GM18870 (cell line): Measurements from ENCODE around the gene G6PC1.
"Not testable (repeated sequence)": the region's sequence is repeated elsewhere in the genome, so short reads cannot be mapped to it uniquely, and the experiment has no call there.

Experiments
- ATAC-seq: cut with Tn5 transposase; IDR thresholded peaks from one replicate; pipeline ENCODE4 v1.9.1; 2021; ENCODE audit warnings: moderate library complexity; ENCODE audit not compliant: unreplicated experiment

G6PC1 gene

DNA sequence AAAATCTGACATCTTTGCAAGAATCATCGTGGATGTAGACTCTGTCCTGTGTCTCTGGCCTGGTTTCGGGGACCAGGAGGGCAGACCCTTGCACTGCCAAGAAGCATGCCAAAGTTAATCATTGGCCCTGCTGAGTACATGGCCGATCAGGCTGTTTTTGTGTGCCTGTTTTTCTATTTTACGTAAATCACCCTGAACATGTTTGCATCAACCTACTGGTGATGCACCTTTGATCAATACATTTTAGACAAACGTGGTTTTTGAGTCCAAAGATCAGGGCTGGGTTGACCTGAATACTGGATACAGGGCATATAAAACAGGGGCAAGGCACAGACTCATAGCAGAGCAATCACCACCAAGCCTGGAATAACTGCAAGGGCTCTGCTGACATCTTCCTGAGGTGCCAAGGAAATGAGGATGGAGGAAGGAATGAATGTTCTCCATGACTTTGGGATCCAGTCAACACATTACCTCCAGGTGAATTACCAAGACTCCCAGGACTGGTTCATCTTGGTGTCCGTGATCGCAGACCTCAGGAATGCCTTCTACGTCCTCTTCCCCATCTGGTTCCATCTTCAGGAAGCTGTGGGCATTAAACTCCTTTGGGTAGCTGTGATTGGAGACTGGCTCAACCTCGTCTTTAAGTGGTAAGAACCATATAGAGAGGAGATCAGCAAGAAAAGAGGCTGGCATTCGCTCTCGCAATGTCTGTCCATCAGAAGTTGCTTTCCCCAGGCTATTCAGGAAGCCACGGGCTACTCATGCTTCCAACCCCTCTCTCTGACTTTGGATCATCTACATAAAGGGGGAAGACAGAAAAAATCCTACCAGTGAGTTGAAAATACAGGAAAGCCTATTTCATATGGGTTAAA is at the start of gene G6PC1:
Gene G6PC1 (plus strand): TSS at position 340 of the 872 bp plus-strand sequence. CDS start 78 bp downstream, at position 418.
- no peak for ATAC-seq

DNA sequence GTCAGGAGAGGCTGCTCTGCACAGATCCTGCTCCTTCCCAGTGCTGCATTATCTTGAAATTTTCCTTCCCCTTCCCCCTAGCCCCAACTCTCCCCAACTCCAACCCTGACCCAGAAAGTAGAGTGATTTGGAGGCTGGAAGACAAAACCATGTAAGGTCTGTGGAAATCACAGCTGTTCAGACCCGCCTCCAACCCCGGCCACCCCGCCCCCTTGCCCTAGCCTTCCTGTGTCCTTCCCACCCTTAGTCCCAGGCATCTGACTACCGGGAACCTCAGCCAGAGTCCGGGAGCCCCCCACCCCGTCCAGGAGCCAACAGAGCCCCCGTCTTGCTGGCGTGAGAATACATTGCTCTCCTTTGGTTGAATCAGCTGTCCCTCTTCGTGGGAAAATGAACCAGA is 49.6 kb upstream of the G6PC1 start, which contains the start of gene AOC3:
Gene AOC3 (plus strand): TSS at position 246 of the 400 bp plus-strand sequence. CDS start 145 bp downstream, at position 391.
- ATAC-seq = no peak

DNA sequence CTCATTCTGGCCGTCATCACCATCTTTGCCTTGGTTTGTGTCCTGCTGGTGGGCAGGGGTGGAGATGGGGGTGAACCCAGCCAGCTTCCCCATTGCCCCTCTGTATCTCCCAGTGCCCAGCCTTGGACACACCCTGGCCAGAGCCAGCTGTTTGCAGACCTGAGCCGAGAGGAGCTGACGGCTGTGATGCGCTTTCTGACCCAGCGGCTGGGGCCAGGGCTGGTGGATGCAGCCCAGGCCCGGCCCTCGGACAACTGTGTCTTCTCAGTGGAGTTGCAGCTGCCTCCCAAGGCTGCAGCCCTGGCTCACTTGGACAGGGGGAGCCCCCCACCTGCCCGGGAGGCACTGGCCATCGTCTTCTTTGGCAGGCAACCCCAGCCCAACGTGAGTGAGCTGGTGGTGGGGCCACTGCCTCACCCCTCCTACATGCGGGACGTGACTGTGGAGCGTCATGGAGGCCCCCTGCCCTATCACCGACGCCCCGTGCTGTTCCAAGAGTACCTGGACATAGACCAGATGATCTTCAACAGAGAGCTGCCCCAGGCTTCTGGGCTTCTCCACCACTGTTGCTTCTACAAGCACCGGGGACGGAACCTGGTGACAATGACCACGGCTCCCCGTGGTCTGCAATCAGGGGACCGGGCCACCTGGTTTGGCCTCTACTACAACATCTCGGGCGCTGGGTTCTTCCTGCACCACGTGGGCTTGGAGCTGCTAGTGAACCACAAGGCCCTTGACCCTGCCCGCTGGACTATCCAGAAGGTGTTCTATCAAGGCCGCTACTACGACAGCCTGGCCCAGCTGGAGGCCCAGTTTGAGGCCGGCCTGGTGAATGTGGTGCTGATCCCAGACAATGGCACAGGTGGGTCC is 49.0 kb upstream of the G6PC1 start:
- ATAC-seq = not testable (repeated sequence)

DNA sequence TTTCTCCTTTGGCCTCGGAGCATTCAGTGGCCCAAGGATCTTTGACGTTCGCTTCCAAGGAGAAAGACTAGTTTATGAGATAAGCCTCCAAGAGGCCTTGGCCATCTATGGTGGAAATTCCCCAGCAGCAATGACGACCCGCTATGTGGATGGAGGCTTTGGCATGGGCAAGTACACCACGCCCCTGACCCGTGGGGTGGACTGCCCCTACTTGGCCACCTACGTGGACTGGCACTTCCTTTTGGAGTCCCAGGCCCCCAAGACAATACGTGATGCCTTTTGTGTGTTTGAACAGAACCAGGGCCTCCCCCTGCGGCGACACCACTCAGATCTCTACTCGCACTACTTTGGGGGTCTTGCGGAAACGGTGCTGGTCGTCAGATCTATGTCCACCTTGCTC is 48.2 kb upstream of the G6PC1 start:
- no peak for ATAC-seq

DNA sequence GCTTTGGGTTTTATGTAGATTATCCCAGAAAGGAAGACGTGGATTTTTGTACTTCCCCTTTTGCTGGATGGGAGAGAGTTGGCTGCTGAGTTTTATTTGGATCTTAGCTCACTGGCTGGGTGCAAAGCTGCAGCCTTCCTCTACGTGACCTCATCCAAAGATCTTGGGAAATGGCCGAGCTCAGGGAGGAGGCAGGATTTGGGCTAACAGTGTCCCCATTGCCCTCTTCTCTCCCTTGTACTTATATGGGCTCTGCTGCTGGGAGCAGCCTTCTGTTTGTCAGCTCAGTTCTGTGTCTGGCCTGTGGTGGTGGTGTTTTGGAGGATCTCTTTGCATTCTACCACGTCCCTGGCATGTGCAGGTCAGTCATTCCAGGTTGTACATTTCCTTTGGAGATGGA is 47.6 kb upstream of the G6PC1 start:
- ATAC-seq = no peak

DNA sequence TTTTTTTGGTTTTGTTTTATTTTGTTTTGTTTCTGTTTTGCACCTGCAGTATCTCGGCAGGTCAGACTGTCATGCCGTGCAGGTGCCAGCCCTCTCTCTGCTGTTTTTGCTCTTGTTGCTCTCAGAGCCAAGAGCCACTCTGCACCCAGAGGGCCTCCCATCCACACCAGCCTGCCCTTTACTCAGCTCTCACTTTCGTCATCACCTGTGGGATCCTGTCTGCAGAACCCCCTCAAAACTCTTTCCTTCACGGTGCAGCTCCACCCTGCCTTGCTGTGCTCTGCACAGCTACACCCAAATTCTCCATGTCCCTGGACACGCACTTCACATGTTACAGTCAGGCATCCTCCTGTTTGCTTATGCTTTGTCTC is 47.0 kb upstream of the G6PC1 start:
- no peak for ATAC-seq

DNA sequence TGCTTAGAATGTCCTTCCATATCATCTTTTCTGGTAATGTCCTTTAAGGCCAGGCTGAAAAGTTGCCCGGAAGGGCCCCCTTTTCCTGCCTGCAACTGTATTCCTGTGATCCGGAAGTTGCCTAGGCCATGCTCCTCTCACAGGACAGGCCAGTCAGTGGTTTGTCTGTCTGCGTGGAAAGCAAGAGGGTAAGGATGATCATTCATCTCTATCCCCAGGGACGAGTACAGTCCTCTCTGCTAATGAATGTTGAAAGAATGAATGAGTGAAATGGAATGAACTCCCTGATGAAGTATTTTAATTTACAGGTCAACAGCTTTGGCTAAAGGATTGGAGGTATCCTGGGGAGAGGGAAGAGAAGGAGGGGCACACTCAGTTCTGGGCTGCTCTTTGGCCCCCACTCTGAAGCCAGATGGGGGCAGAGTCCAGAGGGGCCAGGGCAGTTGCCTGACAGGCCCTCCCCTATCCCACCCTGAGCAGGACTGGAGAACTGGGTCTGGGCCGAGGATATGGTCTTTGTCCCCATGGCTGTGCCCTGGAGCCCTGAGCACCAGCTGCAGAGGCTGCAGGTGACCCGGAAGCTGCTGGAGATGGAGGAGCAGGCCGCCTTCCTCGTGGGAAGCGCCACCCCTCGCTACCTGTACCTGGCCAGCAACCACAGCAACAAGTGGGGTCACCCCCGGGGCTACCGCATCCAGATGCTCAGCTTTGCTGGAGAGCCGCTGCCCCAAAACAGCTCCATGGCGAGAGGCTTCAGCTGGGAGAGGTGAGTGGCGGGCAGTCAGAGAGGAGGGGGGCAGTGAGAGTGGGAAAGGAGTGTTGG is 46.4 kb upstream of the G6PC1 start:
- no peak for ATAC-seq

DNA sequence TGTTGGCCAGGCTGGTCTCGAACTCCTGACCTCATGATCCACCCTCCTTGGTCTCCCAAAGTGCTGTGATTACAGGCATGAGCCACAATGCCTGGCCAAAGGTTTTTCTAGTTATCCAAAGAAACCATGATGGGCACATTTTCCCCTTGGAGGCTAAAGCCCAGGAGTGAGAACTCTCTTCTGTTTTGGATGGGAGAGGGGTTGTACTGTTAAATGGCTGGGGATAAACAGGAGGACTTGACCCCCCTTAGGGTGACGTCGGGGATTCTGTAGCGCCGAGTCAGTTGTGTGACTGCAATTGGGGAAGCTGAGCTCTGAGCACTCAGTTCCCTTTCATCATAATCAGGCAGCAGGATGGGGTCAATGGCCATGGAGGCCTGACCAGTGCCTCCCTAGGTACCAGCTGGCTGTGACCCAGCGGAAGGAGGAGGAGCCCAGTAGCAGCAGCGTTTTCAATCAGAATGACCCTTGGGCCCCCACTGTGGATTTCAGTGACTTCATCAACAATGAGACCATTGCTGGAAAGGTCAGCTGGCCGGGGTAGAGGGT is 45.5 kb upstream of the G6PC1 start:
- no peak for ATAC-seq

DNA sequence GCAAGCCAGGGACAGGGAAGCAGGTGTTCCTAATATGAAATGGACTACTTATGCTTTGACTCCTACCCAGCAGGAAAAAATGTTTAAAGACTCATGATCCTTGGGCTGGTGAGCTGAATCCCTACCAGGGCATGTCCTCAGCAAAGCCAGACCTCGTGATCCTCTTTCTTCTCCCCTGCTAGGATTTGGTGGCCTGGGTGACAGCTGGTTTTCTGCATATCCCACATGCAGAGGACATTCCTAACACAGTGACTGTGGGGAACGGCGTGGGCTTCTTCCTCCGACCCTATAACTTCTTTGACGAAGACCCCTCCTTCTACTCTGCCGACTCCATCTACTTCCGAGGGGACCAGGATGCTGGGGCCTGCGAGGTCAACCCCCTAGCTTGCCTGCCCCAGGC is 44.5 kb upstream of the G6PC1 start:
- ATAC-seq = not testable (repeated sequence)

DNA sequence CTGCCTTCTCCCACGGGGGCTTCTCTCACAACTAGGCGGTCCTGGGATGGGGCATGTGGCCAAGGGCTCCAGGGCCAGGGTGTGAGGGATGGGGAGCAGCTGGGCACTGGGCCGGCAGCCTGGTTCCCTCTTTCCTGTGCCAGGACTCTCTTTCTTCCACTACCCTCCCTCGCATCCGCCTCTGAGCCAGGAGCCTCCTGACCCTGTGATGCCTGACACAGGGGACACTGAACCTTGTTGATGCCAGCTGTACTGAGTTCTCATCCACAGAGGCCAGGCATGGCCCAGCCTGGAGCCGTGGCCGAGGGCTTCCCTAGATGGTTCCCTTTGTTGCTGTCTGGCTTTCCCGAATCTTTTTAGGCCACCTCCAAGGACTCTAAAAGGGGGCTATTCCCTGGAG is 44.1 kb upstream of the G6PC1 start:
- not testable (repeated sequence) for ATAC-seq

DNA sequence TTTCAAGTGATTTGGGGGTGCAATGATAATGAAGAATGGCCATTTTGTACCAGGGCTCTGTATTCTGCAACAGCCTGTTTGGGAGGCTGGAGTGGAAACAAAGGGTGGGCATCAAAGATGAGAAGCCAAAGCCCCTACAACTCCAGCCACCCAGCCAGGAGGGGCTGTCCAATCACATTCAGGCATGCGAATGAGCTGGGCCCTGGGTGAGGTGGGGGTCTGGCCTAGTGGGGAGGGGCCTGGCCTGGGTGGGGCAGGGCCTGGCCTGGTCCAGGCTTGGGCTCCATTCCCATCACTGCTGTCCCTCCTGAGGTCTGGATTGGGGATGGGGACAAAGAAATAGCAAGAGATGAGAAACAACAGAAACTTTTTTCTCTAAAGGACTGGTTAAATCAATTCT is 43.2 kb upstream of the G6PC1 start:
- no peak for ATAC-seq

DNA sequence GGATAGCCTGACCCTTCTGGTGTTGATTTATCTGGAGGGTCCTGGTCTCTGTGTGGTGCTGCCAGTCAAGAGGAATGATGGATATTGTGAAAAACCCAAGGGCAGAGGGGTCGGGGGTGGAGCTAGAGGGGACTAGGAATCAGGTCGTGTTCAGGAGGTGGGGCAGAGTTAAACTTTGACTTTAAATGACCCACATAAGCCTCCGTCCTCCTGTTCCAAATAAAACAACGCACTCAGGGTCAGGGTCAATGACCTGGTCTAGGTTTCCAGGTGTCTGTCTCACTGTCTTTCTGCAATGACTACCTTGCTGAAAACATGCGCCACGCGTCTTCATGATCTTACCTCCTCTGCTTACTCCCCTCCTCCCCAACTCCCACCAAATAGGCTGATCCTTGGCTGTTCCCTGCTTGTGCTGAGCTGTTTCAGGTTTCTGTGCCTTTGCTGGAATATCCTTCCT is 34.9 kb upstream of the G6PC1 start:
- ATAC-seq = no peak

DNA sequence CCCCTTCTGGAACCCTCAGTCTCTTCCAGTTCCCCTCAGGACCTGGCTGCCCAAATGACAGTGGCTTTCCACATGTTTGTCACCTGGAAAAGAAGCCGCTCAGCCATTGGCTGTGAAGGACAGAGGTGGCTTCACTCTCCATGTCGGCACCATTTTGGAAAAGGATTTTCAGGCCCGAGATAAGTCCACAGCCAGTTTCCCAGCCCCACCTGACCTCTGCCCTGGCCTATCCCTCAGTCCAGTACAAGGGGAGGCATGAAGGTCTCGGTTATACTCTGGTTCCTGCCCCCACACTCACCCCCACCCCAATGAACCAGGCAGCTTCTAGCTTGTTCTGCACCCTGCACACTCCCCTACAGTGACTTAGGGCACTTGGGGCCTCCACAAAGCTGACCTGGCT is 34.4 kb upstream of the G6PC1 start:
- no peak for ATAC-seq

DNA sequence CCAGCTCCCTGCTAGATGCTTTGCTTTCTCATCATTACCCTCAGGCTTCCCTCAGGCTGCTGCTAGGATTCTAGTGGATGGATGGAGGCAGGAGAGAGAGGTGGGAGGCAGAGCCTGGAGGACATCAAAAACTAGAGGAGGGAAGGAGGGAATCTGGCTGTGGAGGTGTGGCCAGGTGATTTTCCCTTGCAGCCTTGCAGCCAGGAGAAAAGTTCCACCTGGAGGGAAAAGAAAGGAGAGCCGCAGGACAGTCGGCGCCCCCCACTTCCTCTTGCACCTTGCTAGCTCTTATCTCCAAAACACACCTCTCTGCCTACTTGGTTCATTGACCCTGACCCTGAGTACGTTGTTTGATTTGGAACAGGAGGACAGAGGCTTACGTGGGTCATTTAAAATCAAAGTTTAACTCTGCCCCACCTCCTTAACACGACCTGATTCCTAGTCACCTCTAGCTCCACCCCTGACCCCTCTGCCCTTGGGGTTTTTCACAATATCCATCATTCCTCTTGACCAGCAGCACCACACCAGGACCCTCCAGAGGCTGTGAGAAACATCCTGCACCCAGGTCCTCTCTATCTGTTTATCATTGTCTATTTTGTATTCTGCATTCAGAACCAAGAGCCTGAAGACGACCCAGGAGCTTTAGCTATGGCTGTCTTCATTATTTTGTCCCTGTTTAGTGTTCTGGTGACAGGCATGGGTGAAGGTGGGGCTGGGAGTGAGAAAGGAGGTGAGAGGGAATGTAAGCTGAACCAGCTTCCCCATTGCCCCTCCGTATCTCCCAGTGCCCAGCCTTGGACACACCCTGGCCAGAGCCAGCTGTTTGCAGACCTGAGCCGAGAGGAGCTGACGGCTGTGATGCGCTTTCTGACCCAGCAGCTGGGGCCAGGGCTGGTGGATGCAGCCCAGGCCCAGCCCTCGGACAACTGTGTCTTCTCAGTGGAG is 33.7 kb upstream of the G6PC1 start:
- ATAC-seq = no peak

DNA sequence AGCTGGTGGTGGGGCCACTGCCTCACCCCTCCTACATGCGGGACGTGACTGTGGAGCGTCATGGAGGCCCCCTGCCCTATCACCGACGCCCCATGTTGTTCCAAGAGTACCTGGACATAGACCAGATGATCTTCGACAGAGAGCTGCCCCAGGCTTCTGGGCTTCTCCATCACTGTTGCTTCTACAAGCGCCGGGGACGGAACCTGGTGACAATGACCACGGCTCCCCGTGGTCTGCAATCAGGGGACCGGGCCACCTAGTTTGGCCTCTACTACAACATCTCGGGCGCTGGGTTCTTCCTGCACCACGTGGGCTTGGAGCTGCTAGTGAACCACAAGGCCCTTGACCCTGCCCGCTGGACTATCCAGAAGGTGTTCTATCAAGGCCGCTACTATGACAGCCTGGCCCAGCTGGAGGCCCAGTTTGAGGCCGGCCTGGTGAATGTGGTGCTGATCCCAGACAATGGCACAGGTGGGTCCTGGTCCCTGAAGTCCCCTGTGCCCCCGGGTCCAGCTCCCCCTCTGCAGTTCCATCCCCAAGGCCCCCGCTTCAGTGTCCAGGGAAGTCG is 32.8 kb upstream of the G6PC1 start:
- ATAC-seq = not testable (repeated sequence)

DNA sequence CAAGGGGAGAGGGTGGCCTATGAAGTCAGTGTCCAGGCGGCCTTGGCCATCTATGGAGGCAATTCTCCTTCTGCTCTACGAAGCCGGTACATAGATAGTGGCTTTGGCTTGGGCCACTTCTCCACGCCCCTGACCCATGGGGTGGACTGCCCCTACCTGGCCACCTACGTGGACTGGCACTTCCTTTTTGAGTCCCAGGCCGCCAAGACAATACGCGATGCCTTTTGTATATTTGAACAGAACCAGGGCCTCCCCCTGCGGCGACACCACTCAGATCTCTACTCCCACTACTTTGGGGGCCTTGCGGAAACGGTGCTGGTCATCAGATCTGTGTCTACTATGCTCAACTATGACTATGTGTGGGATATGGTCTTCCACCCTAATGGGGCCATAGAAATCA is 32.3 kb upstream of the G6PC1 start:
- no peak for ATAC-seq

DNA sequence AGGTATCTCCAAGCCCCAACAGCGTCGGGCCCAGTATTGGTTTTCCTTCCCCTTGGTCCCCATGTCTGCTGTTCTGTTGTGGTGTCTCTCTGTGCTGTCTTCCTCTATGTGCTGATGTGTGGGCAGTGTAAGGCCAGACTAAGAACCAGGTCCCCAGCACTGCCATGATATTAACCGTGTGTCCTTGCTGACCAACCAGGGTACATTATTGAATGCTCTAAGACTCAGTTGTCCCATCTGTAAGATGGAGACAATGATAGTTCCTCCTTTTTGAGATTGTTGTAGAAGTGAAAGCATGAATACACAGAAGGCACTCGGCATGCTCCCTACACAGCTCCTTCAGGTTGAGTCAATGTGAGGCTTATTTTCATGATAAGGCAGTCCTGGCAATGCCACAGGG is 29.0 kb upstream of the G6PC1 start:
- ATAC-seq = no peak

DNA sequence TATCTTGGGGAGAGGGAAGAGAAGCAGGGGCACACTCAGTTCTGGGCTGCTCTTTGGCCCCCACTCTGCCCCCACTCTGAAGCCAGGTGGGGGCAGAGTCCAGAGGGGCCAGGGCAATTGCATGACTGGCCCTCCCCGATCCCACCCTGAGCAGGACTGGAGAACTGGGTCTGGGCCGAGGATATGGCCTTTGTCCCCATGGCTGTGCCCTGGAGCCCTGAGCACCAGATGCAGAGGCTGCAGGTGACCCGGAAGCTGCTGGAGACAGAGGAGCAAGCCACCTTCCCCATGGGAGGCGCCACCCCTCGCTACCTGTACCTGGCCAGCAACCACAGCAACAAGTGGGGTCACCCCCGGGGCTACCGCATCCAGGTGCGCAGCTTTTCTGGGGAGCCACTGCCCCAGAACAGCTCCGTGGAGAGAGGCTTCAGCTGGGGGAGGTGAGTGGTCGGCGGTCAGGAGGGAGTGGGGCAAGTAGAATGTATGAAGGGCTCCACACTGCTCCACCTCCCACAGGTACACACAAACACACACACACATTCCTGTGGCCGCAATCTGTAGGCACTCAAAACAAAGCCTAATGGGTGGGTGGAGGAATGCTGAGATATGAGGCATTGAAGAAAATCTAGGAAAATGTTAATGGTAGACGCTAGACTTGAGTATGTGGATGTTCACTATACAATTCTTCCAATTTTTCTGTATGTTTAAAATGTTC is 28.2 kb upstream of the G6PC1 start:
- no peak for ATAC-seq

DNA sequence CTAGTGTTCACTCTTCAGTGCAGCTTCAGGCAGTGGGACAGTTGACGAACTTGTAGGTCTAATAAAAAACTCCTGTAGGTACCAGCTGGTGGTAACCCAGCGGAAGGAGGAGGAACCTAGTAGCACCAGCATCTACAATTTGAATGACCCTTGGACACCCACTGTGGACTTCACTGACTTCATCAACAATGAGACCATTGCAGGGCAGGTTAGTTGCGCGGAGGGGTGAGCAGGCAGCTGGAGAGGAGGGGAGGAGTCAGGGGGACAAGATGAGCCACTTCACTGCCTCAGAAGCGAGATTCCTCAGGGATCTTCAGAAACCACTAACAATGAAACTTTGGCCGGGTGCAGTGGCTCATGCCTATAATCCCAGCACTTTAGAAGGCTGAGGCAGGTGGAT is 27.3 kb upstream of the G6PC1 start:
- no peak for ATAC-seq
